DMS53 treated with DMSO at 0.1 percent for 48 hours (cell line): ENCODE data around the gene RPA3.
A peak's percentile ranks its signal among the peaks of the same experiment; 100 is the strongest.
"Not testable (repeated sequence)": the region's sequence is repeated elsewhere in the genome, so short reads cannot be mapped to it uniquely, and the experiment has no call there.

Experiments
- DNase-seq: peaks from one replicate; lab custom pipeline; 2025; ENCODE audit not compliant: unreplicated experiment; lab: John Stamatoyannopoulos, UW

RPA3 gene

GRCh38 chr7:7695111-7695817, 23.1 kb downstream of the RPA3 start:
- DNase-seq = no peak

- no peak for DNase-seq
Observed at GRCh38 chr7:7694542-7694941, 23.9 kb downstream of the RPA3 start.

DNA sequence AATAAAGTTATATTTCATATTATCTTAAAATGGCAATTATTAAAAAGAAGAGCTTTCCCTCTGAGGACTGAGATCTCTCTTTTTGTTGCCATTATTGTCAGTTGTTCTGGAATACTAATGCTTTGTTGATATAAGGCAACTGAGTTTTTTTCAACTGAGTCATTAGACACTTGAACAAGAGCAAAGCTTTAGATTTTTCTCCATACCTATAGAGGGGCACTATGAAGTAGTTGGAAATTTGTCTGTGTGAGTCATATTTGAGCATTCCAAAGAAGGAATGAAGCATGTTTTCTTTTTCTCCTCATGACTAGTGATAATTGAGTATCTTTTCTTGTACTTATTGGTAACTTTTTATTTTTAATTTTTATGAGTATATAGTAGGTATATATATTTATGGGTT, 24.5 kb downstream of the RPA3 start:
- peak; percentile 67 for DNase-seq

DNA sequence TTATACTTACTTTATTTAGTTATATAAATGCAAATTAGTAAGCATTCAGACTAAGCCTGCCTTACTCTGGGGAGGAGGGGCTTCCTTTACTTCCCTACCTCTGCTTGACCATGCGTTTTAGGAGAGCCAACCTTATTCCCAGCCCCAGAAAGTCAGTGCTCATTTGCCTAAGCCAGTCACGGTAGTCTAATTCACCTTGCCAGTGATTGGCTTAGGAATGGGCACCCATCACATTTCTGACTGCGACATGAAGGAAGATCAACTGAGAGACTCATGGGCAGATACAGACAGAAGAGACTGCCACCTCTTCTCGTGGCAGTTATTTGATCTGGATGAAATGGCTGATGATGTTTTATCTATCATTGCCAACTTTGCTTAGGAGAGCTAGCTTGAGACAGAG, 29.5 kb downstream of the RPA3 start:
- DNase-seq = no peak

DNA sequence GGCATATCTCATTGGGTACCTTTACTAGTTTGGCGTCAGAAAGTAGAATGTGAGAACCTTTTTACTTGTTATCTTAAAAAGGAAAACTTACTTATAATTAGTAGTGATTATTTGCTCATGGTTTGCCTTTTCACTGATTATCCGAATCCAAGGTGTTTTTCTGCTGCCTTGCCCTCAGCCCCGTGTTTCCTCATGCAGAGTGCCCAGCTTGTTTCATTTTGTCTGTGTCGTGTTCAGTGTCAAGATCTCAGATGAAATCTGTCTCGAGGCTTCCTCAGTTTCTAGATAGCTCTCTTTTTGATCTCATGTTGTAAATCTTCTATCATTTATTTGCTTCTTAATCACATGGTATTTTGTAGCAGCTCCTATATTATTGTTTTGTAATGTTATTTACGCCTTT, 30.1 kb downstream of the RPA3 start:
- DNase-seq = no peak

DNA sequence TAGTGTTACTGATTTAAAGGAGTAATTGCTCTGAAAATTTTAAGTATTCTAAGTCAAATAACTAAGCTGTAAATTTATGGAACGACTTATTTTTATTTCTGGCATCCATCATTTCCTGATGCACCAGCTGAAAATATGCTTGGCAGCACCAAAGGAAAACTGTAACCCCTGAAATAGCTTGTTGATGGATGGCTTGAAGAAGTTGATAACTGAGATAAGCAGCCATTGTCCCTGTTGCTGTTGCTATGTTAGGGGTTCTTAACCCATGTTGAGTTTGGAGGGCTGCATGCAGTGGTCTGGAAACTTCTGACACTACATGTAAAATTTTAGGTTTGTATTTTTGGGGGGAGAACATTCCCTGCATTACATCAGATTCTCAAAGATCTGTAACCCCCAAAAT, 30.6 kb downstream of the RPA3 start:
- DNase-seq = no peak

- no peak for DNase-seq
Observed at GRCh38 chr7:7686811-7687508, 31.4 kb downstream of the RPA3 start.

- DNase-seq = no peak
Observed at GRCh38 chr7:7682861-7683260, 35.5 kb downstream of the RPA3 start.

DNA sequence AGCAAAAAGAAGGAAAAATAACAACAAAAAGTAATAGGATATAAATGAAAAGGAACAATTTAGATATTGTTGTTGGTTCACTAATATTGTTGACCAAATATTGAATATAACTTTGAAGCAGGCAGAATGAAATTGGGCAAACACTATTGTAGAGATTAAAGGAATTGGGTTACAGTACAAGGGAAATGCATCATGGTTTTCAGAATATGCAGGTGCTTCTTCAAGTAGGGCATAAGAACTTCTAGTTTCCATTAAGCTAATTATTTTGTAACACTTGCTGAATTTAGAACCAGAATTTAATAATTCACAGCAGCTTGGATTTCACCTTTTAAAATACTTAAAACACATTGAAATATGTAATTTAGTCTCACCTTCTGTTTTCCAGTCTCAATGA, 36.5 kb downstream of the RPA3 start:
- no peak for DNase-seq

DNA sequence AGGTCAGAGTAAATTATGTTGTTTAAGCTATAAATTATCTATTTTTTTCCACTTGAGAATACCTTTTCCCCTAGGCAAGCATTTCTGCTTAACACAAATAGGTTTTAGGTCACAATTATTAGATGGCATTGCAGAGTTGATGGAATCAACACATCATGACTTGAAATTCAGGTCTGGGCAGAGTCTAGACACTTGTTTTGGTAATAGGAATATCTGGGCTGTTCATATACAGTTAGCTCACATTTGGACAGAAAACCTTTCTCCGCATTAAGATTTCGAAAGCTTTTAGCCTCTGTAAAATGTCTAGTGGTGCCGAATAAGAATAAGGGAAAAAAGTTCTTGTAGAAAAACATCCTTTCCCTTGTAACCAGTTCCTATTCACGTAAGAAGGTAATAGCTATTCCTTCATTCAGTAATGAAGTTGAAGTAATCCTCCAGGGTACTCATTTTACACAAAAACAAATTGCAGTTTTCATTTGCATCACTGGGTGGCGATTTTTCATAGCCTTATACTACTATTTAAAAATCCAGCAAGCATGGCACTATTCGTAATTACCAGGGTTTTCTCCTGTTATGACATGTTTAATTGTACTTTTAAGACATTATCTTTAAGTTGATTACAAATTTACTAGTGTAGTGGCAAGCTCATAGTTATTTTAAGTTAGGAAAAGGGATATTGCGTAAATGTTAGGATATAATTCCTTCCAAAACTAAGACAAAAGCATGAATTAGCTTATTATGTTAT, 37.0 kb downstream of the RPA3 start:
- peak; percentile 91 for DNase-seq

- peak; percentile 37 for DNase-seq
Observed at GRCh38 chr7:7679640-7680039, 38.8 kb downstream of the RPA3 start.

GRCh38 chr7:7675686-7676085, 42.7 kb downstream of the RPA3 start:
- no peak for DNase-seq

- no peak for DNase-seq
Observed at GRCh38 chr7:7673240-7673550, 45.2 kb downstream of the RPA3 start.

GRCh38 chr7:7672545-7673239, 45.7 kb downstream of the RPA3 start:
- no peak for DNase-seq

DNA sequence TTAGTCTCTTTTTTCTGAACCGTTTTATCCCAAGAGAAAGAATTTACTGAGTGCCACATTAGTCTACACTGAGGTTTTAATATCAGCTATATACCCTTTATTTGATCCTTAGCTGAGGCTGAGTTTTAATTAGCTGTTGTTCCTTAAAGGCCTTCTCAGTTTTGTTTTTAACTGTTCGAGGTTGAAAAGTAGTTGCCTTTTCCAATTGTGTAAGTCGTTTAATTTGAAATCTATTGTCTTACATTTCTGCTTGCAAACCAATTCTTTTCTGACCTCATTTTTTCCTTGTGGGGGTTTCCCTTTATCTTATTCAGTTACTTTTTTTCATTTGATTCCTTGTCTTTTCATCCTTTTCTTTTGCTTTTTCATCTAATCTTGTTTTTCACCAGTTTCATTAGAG, 47.0 kb downstream of the RPA3 start:
- DNase-seq = no peak

- no peak for DNase-seq
Observed at GRCh38 chr7:7670490-7670889, 47.9 kb downstream of the RPA3 start.

- DNase-seq = no peak
Observed at GRCh38 chr7:7668706-7669105, 49.7 kb downstream of the RPA3 start.

DNA sequence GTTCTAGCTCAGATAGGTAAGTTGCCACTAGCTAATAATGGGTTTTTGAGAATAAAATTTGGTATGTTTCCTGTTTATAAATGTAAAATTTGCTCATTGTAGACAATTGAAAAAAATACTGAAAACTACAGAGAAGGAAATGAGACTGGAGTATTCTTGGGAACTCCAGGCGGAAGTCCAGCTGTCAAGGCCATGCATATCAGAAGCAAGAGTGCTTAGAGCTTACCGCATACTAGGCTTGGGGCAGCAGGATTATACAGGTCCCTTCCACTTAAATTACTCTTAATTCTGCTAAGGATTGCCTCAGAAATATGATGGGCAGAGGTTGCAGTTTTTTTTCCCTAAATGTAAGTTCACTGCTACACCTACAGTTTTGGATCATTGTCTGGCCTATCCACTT, 51.2 kb downstream of the RPA3 start:
- DNase-seq = no peak

DNA sequence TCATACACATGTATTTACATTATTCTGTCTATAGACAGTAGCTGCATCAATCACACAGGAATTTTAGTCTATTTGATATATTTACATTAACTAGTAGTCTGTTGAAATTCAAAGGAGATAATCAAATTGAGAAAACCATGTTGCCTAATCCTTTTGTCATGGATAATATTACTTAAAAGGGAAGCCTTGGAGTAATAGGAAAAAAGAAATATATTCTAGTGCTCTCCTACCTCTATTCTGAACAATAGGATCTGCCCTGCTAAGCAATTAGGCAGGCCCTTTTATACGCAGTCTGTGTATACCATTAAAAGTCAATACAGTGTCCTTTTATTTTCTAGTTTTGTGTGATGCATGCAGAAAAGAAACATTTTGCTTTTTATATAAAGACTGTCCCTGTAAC, 53.4 kb downstream of the RPA3 start:
- DNase-seq = no peak

- no peak for DNase-seq
Observed at GRCh38 chr7:7664291-7664690, 54.1 kb downstream of the RPA3 start.

DNA sequence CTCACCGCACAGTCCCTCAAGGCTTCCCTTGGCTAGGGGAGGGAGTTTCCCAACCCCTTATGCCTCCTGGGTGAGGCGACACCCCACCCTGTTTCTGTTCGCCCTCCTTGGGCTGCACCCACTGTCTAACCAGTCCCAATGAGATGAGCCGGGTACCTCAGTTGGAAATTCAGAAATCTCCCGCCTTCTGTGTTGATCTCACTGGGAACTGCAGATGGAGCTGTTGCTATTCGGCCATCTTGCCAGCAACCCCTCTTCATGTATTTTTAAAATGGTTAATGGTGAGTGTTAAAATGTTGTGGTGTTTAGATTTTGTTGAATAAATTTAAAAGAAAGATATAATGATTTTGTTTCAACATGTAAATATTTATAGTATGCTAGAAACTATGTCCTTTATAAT, 55.9 kb downstream of the RPA3 start:
- DNase-seq = no peak

- not testable (repeated sequence) for DNase-seq
Observed at GRCh38 chr7:7656459-7656858, 61.9 kb downstream of the RPA3 start.
